Measurements from ENCODE around the gene ZBTB20. TPM values are rescaled to one million over a fixed set of nuclear protein-coding genes. Genes with fewer than 3 reads are reported as not detected.

The ZBTB20 gene
- polyA plus RNA-seq, 1 donor from 2014 or later = 4.8 TPM

GRCh38 chr3:114508208-114508607 is 638.9 kb downstream of the ZBTB20 start:
- TF ChIP-seq POLR2AphosphoS5 (IDR thresholded peaks at IDR 0.05) (no peak), EZH2 (IDR thresholded peaks at IDR 0.05; ENCODE audit: borderline replicate concordance, insufficient read depth, low read length, poor library complexity, severe bottlenecking) (no peak), EP300 (conservative IDR thresholded peaks at IDR 0.05; ENCODE audit: poor library complexity, severe bottlenecking) (no peak), CTCF (IDR thresholded peaks at IDR 0.05; ENCODE audit: poor library complexity, severe bottlenecking) (no peak)
- no peak overlapping the region for H3K9ac ChIP-seq (ENCODE audit: low read length)

GRCh38 chr3:114506591-114507300 is 640.3 kb downstream of the ZBTB20 start:
- H3K9me3 ChIP-seq (ENCODE audit: low read length) = no peaks in the 10 kb centered on the region
- H3K27me3 ChIP-seq (ENCODE audit: insufficient read depth, low read depth, low read length) = no peaks in the 10 kb centered on the region
- TF ChIP-seq MXI1 (conservative IDR thresholded peaks at IDR 0.05; ENCODE audit: poor library complexity, severe bottlenecking) = no peak
- no peak for TF ChIP-seq TAF1 (IDR thresholded peaks at IDR 0.05; ENCODE audit: low read depth)
- TF ChIP-seq RAD21 (conservative IDR thresholded peaks at IDR 0.05) = no peak
- TF ChIP-seq REST (IDR thresholded peaks at IDR 0.05; ENCODE audit: borderline replicate concordance) = no peak
- no peak for TF ChIP-seq EP300 (conservative IDR thresholded peaks at IDR 0.05; ENCODE audit: poor library complexity, severe bottlenecking)
- TF ChIP-seq CTCF (IDR thresholded peaks at IDR 0.05; ENCODE audit: poor library complexity, severe bottlenecking) = no peak
- TF ChIP-seq SMC3 (conservative IDR thresholded peaks at IDR 0.05; ENCODE audit: poor library complexity) = no peak
- no peaks in the 10 kb centered on the region for H4K20me1 ChIP-seq (ENCODE audit: insufficient read depth)
- no peak overlapping the region for H2AFZ ChIP-seq (ENCODE audit: low read depth, low read length)
- H3K27ac ChIP-seq (ENCODE audit: low read length) = no peak overlapping the region
- no peak overlapping the region for H3K4me2 ChIP-seq (ENCODE audit: low read length)
- no peak overlapping the region for H3K4me3 ChIP-seq (ENCODE audit: low read length)
- no peak overlapping the region for H3K9ac ChIP-seq (ENCODE audit: low read length)
- H3F3A ChIP-seq (ENCODE audit: insufficient read depth, low read length, poor library complexity, severe bottlenecking) = no peaks in the 10 kb centered on the region
- no peaks in the 10 kb centered on the region for H3K9me2 ChIP-seq (ENCODE audit: insufficient read depth, low read length)
- H3K79me2 ChIP-seq (replicated peaks; ENCODE audit: insufficient read depth, low read length) = no peaks in the 10 kb centered on the region
- no peaks in the 10 kb centered on the region for H3K36me3 ChIP-seq (ENCODE audit: insufficient read depth, low read length)

More at GRCh38 chr3:114508208-114508607, 638.9 kb downstream of the ZBTB20 start:
- Histone ChIP-seq H3K27me3 (ENCODE audit: insufficient read depth, low read depth, low read length) (no peaks in the 10 kb centered on the region), H3K27ac (ENCODE audit: low read length) (no peak overlapping the region), H3K36me3 (ENCODE audit: insufficient read depth, low read length) (no peaks in the 10 kb centered on the region), H3K9me3 (ENCODE audit: low read length) (no peaks in the 10 kb centered on the region), H3K9me2 (ENCODE audit: insufficient read depth, low read length) (no peaks in the 10 kb centered on the region), H3F3A (ENCODE audit: insufficient read depth, low read length, poor library complexity, severe bottlenecking) (no peaks in the 10 kb centered on the region), H2AFZ (ENCODE audit: low read depth, low read length) (no peak overlapping the region), H3K4me2 (ENCODE audit: low read length) (no peak overlapping the region), H3K4me3 (ENCODE audit: low read length) (no peak overlapping the region), H3K79me2 (replicated peaks; ENCODE audit: insufficient read depth, low read length) (no peaks in the 10 kb centered on the region), H4K20me1 (ENCODE audit: insufficient read depth) (no peaks in the 10 kb centered on the region)

All from neural cell (in vitro differentiated cells).